ENCODE data around the gene TENM3.

DNA sequence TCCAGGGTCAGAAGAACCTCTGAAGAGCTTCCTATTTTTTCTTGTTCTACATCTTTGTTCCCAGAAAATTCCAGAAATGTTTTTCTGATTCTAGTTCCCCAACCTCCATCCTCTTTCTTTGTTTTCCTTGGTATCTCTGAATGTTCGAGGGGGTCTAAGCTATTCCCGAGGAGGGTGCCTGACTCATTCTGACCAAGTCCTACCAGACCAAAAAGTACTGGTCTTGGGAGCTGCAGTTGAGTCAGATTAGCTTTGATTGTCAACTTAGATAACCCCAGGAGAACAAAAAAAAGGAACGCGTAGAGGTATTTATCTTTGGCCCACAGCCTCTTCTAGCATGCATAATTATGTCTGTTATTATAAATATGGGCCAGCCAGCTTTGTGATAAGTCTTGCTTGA lies 12.1 kb upstream of the TENM3 start:
- TF ChIP-seq, protein P1, sequence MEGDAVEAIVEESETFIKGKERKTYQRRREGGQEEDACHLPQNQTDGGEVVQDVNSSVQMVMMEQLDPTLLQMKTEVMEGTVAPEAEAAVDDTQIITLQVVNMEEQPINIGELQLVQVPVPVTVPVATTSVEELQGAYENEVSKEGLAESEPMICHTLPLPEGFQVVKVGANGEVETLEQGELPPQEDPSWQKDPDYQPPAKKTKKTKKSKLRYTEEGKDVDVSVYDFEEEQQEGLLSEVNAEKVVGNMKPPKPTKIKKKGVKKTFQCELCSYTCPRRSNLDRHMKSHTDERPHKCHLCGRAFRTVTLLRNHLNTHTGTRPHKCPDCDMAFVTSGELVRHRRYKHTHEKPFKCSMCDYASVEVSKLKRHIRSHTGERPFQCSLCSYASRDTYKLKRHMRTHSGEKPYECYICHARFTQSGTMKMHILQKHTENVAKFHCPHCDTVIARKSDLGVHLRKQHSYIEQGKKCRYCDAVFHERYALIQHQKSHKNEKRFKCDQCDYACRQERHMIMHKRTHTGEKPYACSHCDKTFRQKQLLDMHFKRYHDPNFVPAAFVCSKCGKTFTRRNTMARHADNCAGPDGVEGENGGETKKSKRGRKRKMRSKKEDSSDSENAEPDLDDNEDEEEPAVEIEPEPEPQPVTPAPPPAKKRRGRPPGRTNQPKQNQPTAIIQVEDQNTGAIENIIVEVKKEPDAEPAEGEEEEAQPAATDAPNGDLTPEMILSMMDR (IDR thresholded peaks at IDR 0.05) = no peak
- TF ChIP-seq POLR2A (IDR thresholded peaks at IDR 0.05) = no peak

All from testis (tissue), 2 donors.